Fibroblast of gingiva (primary cell): ENCODE measurements around the gene IRGQ.
A peak's percentile ranks its signal among the peaks of the same experiment; 100 is the strongest.
"Not testable (repeated sequence)": the region's sequence is repeated elsewhere in the genome, so short reads cannot be mapped to it uniquely, and the experiment has no call there.

Experiments
- DNase-seq: peaks from one replicate; pipeline ENCODE4 v3.0.0-alpha.2; 2011; ENCODE audit warnings: low read depth

Gene IRGQ

DNA sequence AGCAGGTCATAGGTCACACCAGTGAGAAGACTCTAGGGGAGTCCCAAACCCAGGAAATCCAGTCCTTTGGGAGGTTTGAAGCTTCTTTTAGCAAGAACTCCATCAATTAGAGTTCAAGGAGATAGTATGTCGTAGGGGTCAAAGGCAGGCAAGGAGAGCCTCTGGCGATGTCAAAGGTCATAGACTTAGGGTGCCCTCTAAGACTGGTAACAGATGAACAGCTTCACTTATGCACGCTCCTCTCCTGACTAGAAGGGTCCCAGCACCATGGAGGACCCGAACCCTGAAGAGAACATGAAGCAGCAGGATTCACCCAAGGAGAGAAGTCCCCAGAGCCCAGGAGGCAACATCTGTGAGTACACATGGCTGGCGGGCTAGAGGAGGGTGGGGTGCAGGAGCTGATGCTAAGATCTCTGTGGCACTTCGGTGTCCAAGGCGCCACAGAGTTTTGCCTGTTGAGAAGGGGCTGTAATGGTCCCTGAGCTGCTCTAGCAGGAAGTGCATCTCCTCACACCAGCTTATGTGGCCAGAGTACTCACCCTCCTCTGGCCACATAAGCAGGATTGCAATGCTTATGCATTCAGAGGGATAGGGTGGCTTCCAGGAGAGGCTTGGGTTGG is 1.0 kb upstream of the IRGQ start:
- DNase-seq: no peak

DNA sequence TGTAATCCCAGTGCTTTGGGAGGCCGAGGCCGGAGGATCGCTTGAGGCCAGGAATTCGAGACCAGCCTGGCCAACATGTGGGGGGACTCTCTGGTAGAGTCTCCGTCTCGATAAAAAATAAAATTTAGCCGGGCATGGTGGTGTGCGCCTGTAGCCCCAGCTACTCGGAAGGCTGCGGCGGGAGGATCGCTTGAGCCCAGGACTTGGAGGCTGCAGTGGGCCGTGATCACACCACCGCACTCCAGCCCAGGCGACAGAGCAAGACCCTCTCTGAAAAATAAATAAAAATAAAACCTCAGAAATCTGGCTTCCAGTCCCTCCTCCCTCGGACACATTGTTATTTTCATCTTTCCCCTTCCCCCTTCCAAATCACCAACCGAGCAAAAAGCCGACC is 332 bp downstream of the IRGQ start:
- DNase-seq: no peak

DNA sequence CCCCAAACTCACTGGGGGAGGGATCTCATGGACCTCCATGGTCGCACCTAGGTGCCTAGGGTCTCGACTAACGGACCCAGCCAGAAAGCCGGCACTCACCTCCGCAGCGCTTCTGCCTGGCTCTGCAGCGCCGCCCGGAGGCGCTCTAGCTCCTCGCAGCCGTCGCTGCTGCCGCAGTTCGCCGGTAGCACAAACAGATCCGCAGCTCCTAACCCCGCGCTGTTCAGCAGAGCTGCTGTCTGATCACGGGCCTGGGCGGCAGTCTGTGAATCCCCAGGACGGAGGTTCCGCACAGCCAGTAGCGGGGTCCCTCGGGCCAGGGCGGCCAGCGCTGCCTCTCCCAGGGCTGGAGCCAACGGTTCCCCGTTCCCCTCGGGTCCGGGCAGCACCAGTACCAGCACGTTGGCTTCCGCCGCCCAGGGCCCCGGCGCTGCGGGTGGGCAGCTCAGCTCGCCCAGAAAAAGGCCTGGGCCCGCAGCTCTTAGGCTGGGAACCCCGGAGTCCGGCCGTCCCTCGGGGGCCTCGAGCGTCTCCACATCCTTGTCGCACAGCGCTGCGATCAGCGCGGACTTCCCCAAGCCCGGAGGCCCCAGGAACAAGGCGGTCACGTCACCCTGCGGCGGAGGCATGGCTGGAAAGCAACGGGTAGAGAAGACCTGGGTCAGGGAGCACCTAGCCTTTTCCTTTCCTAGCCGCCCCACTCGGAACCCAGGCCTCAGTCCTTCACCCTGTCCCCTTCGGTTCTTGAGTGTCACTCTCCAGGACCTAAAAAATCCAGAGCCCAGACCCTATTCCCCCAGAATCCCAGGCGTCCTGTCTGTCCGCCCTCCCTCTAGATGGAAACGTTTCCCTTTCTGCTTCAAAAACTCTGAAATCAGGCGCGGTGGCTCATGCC is 977 bp downstream of the IRGQ start:
- peak; percentile 42 for DNase-seq

DNA sequence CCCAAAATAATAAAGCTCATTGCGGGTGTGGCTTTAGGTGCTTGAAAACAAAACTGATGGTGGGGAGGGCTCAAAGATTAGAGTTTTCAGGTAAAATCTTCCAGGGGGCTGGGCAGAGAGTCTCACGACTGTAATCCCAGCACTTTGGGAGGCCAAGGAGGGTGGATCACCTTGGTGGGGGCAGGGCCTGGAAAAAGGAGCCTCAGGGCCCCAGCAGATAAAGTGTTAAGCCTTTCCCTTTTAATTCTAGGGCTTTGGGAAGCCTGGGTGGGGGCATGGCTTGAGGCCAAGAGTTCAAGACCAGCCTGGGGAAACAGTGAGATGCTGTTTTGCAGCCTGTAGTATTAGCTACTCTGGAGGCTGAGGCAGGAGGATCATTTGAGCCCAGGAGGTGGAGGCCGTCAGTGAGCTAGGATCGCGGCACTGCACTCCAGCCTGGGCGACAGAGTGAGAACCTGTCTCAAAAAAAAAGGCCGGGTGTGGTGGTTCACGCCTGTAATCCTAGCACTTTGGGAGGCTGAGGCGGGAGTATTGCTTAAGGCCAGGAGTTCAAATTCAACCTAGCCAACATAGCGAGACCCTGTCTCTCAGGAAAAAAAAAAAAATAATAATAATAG is 1.7 kb downstream of the IRGQ start:
- no peak for DNase-seq

DNA sequence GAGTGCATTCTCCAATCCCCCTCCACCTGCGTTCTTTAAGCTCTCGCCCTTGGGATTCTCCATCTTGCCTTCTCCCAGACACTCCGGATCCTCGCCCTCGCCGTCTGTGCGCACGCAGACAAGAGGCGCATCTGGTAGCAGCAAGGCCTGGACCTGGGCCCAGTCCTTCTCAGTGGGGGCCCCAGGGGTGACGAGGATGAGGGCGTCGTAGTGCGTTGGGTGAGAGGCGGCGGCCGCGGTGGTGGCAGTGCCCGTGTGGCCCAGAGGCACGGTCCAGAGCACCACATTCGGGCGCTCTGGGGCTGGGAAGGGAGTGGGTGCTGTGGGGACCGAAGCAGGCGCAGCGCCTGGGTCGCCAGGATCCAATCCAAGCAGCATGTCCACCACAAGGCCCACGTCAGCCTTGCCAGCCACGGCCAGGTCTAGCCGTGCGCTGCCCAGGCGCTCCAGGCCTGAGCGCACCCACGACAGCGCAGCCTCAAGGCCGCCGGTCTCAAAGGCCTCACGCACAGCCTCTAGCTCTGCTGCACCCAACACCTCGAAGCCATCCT is 3.1 kb downstream of the IRGQ start:
- no peak for DNase-seq

DNA sequence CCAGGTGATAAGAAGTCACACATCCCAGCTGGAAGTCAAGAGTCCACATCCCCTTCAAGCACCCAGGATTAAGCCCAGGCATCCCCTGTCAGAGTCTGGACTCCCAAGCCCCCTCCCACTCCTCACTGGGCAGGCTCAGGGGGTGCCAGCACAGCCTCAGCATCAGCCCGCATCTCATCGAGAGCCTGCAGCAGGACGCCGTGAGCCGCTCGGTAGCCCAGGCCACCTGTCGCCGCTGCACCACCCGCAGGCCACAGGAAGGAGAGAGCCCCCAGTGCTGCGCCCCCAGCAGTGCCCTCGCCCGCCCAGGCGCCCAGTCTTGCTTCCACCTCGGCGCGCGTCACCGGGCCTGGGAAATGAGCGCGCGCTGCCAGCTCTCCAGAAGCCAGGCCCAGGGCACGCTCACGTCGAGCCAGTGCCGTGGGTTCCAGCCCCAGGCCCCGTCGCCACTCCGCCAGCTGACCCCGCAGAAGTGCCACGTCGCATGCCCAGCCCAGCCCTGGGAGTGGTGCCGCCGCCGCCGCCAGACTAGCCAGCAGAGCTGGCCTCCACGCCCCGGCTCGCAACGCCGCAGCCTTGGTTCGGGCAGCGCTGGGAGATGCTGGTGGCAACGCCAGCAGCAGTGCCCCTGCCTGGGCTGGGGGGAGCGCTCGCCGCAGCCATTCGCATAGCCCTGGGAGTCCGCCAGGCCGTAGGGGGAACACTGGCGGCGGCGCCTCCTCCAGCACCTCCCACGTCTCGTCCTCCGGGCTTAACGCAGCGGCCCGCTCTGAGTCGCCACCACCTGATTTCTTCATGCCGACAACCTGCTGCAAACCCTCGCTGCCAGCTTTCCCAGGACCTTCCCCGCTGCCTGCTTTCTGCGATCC is 3.8 kb downstream of the IRGQ start:
- DNase-seq: no peak

DNA sequence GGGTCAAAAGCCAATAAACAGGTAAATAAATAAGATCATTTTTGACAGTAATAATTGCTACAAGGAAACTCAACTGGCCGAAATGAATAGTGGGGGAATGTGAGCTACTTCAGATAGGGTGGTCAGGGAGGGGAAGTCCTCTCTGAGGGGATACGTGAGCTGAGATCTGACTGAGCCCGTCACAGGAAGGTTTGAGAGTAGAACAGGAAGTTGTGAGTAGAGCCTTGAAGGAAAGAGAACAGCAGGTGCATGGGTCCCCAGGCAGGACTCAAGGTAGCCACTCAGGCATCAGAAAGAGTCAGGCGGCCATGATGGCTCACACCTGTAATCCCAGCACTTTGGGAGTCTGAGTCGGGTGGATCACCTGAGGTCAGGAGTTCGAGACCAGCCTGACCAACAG is 6.3 kb downstream of the IRGQ start:
- DNase-seq: no peak

DNA sequence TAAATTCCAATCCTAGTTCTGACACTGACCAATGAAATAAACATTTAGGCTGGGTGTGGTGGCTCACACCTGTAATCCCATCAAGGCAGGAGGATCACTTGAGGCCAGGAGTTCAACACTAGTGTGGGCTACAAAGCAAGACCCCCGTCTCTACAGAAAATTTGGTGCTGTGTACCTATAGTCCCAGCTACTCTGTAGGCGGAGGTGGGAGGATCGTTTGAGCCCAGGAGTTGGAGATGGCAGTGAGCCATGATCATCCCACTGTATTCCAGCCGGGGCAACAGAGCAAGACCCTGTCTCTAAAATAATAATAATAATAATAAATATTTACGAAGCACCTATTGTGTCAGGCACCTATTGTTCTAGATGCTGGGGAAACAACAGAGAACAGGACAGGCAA is 6.7 kb downstream of the IRGQ start:
- no peak for DNase-seq

DNA sequence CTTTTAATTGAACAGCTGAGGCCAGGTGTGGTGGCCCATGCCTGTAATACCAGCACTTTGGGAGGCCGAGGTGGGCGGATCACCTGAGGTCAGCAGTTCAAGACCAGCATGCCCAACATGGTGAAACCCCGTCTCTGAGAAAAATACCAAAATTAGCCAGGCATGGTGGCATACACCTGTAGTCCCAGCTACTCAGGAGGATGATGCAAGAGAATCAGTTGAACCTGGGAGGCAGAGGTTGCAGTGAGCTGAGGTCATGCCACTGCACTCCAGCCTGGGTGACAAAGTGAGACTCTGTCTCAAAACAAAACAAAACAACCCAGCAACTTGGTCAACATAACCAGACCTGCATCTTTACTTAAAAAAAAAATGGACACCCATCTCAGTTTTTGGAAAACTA is 8.9 kb downstream of the IRGQ start:
- not testable (repeated sequence) for DNase-seq

DNA sequence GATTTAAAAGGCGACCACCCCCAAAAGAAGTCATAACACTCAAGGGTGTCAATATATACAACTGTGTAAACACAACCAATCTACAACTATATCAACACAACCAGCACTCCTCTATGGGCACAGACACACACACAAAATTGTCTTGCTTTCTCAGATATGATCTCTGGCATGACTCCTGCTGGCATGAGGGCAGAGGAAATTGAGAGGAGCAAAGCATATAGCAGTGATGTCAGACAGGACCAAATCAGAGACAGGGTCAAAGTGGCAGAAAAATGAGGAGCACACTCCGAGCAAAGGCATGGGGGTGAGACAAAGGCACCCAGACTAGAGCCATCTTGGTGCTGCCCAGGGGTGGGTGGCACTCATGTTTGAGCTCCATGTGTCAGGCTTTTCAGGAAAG is 9.6 kb downstream of the IRGQ start:
- DNase-seq: no peak

DNA sequence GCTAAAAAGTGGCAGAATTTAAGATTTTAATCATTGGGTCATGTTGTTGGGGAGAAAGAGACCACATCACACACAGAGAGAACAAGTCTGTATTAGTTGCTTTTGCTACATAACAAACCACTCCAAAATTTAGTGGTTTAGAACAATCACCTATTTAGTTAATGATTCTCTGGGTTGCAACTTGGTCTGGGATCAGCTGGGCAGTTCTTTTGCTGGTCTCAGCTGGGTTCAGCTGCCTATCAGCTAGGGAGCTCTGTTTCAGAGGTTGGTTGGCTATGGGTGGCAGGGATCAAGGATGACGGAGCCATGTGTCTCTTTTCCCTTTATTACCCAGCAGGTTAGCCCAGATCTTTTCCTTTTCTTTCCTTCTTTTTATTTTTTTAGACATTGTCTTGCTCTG is 11.4 kb downstream of the IRGQ start:
- DNase-seq: no peak

DNA sequence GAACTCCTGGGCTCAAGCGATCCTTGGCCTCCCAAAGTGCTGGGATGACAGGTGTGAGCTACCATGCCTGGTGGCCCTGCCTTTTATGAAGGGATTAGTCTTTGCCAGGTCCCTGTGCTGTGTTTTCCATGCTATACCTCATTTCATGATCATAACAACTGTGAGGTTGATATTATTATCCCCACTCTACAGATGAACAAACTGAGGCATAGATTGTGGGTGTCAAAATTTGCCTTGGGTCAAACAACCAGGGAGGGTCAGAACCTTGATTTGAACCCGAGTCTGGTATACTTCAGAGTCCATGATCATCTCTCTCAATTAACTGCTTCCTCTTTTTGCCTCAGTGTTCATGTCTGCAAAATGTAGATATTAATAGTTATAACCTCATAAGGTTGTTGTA is 13.4 kb downstream of the IRGQ start:
- no peak for DNase-seq

DNA sequence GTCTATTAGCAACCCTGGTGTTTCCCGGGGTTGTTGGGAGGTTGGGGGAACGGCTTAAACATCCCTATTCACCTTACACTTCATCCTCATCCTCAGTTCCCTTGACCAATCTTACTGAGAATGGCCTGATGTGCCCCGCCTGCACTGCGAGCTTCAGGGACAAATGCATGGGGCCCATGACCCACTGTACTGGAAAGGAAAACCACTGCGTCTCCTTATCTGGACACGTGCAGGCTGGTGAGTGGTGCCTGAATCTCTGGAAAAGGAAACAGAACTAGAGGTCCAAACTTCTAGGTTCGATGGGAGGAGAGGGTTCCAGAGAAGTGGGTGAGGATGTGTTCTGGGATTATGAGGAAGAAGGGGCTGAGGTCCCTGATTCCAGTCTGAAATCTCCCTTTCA is 14.5 kb downstream of the IRGQ start:
- DNase-seq: no peak

DNA sequence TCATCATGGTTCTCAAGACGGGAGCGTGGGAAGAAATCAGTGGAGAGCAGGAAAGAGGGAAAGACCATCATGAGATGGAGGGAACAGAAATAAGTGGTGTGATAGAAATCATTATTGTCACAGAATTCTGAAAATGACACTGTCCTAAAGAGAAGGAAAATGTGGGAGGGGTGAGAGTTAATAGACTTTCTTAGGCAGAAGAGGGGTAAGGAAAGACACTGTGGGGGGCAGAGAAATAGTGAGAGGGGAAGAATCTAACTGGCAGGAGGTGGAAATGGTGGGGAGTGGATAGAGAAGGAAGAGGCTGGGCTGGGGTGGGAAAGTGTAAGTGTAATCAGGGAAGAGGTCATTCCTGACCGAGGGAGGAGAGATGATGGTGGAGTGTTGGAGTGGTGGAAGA is 17.1 kb downstream of the IRGQ start:
- DNase-seq: no peak

DNA sequence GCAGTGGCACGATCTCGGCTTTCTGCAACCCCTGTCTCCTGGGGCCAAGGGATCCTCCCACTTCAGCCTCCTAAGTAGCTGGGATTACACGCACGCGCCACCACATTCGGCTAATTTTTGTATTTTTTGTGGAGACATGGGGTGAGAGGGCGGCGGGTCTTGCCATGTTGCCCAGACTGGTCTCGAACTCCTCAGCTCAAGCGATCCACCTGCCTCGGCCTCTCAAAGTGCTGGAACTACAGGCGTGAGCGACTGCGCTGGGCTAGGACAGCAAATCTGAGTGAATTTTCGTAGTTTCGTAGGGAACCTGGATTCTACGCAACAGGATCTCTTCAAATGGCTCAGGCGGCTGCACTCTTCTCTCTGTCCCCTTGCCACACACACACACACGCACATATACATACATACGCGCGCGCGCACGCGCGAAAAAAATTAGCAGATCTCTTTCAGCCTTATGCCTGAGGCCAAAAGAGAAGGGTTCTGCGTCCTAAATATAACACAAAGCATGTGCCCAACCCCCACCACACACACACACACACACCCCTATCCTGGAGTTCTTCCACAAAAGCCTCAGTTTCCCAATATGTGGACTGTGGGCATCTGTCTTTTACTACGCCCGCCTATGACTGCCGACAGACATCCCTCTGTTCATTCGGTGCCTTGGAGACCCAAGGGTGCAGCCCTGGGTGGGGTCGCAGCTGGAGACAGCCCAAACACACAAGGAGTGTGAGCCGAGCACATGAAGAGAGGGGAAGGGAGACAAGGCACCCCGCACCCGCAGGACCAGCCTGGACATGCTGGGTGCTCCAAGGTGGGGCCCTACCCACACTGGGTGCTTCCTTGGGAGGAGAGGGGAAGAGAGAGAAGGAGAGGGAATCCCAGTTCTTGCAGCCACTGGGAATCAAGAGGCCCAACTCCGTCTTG is 19.7 kb downstream of the IRGQ start:
- DNase-seq: no peak

DNA sequence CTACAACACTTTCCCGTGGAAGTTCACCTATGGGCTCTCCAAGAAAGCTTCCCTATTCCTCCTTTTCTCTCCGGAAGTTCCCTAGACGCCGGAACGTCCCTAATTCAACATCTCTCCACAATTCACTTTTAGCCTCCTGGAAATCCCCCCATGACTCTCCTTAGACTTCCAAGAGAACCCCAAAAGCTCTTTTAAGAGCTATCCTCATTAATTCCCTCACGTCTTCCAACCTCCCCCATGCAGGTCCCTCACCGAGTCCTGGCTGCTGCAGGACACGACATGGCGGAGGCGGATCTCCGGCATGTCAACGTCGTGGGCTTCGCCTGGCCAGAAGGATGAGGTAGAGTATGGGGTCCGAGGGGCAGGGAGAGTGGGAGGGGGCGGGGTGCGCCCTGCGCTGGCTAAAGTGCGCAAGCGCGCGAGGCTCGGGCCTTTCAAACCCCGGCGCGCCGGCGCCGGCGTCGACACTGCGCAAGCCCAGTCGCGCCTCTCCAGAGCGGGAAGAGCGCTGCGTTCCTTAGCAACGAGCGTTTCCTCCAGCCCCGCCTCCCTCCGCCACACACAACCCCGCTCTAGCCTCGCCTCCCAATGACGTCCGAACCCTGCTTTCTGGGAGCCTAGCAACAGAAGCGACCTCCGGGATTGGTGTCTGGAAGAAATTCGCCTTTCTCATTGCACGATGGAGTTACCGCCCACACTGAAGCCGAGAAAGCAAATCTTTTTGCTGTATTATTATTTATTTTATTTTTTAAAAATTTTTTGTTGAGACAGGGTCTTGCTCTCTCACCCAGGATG is 20.6 kb downstream of the IRGQ start, which contains the start of the genes PINLYP and XRCC1:
PINLYP (plus strand) TSS at position 646 of the 795 bp plus-strand sequence. CDS start 1,391 bp downstream, outside the sequence.
XRCC1 (minus strand) TSS at position 372 of the 795 bp plus-strand sequence; CDS start at position 303, 69 bp downstream.
- DNase-seq: peak; percentile 98

DNA sequence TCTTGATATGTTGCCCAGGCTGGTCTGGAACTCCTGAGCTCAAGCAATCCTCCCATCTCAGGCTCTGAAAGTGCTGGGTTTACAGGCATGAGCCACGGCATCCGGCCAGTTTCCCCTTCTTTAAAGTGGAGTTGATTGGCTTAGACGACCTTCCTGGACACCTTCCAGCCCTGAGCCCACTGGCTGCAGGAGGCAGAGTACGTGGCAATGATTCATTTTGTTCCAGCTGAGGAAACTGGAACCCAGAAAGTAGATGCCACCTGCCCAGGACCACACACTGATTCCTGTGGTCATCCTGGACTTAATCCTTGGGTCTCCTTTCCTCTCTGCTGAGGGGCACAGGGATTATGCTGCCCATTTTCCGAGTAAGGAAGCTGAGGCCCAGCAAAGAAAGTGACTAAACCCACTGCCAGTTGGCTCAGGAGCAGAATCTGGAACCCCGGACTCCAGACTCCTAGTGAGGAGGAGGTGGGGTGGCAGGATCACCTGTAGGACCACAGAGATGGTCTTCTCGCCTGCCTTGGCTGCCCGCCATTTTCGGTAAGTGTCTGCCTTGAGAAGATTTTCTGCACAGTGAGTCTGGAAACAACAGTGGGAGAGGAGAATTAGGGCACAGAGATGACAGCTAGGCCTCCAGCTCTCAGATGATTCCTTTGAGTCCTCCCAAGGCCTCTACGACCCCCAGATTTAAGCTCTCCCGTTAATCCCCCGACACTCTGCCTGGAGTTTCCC is 21.3 kb downstream of the IRGQ start:
- no peak for DNase-seq

DNA sequence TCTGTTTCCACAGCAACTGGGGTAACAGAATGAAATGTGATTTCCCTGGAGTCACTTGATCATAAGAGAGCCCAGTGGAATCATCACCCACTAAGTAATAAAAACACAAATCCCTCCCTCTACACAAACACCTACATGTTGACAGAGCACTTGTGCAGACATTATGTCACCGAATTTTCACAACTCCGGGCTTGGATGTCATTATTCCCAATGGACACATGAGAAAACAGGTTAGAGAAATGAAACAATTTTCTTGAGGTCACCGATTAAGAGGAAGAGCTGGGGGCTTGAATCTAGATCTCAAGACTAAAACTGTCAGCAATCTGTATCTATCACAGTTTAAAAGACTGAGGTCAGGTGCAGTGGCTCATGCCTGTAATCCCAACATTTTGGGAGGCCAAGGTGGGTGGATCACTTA is 23.8 kb downstream of the IRGQ start:
- no peak for DNase-seq

DNA sequence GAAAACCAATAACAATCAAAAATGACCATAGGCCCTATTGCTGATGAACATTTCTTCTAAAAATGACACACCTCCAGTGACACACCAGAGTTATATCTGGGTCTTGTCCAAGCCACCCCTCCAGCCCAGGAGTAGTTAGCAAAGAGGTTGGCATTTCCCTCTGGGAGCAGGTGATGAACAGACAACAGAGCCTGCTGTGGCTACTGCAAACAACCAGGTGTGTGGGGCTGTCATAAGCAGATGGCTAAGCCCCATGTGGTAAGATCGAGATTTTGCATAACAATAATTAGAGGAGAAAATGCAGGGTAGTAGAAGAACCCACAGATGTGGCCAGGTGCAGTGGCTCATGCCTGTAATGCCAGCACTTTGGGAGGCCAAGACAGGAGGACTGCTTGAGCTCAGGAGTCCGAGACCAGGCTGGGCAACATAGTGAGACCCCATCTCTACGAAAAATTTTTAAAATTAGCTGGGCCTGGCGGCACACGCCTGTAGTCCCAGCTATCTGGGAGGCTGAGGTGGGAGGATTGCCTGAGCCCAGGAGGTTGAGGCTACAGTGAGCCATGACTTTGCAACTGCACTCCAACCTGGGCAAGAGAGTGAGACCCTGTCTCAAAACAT is 25.7 kb downstream of the IRGQ start:
- DNase-seq: no peak
